ENCODE measurements around the gene RADIL.

RADIL gene

DNA sequence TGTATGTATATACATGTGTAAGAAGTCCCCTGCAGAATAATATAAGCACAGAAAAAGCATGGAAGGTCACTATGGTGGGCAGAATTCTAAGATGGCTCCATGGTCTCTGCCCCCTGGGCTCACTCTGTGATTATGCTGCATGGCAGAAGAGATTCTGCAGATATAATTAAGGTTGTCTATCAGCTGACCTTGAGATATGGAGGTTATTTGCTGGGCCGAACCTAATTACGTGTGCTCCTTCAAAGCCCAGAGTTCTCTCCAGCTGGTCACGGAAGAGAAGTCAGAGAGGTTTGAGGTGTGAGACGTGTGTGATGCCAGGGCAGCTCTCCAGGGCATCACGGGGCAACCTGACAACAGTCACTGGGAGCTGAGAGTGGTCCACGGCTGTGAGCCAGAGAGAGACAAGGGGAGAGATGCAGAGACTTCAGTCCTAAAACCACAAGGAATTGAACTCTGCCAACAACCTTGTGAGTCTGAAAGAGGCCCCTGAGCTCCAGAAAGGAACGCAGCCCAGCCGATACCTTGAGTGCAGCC is 33.2 kb downstream of the RADIL start:
- DNase-seq (ENCODE audit: low spot score), result no peak

DNA sequence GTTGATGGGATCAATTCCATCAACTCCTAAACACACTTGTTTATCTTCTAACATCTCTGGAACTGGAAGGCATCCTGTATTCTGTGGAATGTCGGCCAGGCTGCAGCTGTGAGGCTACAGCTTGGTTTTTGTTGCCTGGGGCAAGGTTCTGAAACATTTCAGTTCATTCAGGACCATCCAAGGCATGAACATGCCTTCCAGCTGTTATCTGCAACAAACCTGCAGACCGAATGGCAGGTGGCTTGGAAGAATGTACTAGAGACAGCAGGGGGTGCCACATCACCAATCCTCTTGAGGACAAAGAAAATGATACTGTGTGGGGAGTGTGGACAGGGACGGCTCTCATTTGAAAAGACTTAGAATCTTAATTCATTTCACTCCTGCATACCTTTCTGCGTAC is 34.1 kb downstream of the RADIL start:
- DNase-seq (ENCODE audit: low spot score), result no peak

DNA sequence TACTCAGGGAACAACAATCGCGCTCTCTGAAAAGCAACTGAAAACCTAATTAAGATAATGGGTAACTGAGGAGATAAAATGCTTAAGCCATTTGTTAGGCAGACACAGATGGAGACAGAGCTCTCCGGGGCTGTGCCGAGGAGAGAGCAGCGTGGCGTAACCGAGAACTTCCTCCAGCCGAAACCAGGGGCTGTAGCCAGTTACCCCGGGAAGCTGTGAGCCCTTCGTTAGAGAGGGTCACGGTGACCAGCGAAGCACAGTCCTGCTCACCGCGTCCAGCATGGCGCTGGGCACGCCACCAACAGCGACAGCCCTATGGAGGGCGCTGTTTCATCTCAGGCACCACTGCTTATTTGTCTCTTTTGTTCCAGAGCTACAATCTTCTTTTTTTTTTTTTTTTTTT is 37.8 kb downstream of the RADIL start:
- DNase-seq (ENCODE audit: low spot score), result no peak

DNA sequence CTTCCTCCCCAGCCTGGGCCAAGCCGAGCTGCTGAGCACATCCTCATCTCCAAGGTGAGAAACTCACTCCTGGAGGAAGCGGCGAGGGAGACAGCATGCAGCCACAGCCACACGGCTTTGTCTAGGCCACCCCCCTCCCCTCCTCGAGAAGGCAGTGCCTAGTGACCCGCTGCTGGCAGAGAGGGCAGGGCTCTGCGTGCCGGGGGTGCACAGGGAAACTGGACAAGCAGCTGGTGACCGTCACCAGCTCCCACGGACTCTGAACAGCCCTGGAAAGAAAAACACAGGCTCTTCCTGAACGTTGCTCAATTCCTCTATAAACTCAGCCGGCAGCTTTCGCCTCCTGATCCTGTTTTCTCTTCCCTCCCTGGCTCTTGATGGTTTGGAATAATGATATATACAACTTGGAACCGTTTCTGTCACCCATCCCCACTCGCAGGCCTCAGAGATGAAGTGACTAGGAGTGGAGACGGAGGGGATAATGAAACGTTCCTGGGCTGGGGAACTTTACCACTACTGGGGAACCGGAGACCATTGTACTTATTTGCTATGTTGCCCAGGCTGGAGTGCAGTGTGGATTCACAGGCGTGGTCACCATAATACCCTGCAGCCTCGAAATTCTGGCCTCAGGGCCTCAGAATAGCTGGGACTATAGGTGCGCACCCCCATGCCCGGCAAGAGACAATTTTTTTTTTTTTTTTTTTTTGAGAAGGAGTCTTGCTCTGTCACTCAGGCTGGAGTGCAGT is 41.0 kb downstream of the RADIL start:
- no peak for DNase-seq (ENCODE audit: low spot score)

DNA sequence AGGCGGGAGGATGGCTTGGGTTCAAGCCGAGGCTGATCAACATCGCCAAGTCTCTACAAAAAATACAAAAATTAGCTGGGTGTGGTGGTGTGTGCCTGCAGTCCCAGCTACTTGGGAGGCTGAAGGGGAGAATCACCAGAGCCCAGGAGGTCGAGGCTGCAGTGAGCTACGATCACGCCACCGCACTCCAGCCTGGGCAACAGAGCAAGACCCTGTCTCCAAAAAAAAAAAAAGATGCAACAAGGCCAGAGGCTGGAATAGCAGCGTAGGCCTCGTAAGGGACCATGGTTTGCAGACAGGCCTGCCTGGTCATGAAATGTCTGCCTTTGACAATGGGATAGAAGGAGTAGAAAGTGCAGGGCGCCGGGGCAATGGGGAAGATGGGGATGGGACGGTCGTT is 41.7 kb downstream of the RADIL start:
- DNase-seq (ENCODE audit: low spot score), result no peak

DNA sequence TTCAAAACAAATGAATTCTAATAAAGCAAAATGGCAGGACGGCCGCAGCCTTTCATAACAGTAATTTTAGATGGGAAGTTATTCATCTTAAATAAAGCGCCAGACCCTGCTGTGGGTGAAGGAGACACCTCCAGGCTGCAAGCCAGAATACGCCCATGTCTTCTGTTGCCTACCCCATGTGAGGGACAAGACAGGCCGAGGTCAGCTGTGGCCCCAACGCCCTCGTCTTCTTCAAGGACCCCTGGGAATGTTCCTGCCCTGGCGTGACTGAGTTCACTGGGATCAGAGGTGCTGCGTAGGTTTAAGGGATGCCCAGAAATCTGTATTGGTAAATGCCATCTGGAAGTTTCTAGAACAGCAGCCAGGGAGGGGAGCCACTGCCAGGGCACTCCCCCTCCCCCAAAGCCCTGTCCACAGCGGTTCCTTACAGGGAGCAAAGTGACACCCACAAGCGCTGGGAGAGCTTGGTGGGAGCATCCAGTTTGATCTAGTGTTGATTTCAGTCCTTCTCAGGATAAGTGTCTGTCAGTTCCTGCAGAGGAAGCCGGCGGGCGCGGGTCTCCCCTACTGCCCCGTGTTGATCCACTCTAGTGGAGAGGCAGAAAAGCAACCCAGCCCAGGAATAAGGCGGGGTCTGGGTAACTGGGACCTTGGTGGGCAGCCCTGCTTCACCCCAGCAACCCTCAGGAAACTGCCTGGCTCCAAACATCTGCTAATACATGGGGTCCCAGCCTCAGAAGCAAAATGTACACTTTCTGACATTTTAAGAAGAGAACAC is 42.3 kb downstream of the RADIL start:
- DNase-seq (ENCODE audit: low spot score), result no peak

DNA sequence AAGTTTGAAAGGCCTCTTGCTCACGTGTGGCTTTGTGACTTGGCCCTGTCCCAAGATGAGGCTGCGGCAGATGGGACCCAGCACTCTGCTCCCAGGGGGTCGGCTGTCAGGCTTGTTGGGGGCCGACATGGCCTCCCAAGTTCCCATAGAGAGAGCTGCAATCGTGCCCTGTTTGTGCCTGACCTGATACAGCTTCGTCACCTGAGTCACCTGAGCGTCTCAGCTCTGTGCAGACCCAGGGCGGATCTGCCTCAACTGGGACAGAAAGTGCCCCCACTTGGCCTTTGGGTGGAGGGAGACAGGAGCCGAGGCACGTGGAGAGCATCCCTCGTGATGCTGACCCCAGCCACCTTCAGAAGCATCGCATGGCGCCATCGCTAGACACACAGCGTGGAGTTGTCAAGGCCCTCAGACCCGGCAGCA is 43.4 kb downstream of the RADIL start:
- no peak for DNase-seq (ENCODE audit: low spot score)

DNA sequence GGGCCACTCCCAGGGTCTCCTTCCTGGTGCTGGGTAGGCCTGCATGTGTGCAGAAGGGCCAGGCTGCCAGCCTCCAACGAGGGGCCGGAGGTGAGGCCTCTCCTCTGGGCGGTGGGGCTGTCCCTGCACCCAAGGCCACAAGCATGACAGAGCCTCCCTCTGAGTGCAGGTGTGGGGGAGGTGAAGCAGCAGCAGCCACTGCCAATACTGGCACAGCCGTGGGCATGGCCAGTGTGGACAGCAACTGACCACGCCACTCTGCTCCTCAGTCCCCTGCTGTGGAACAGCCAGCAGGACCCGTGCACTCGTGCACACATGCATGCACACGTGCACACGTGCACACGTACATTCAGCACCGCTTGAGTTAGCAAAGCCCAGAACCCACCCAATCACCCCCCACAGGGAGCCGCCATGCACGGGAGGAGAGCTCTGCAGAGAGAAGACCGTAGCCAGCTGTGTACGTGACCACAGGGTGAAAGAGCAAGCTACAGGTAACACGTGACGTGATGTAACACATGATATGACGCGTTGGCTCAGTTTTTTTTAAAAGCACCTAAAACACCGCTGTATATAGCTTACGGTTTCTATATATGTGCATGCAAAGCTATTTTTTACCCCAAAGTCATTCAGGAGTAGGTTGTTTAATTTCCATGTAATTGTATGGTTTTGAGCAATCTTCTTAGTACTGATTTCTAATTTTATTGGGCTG is 44.7 kb downstream of the RADIL start:
- DNase-seq (ENCODE audit: low spot score), result no peak

DNA sequence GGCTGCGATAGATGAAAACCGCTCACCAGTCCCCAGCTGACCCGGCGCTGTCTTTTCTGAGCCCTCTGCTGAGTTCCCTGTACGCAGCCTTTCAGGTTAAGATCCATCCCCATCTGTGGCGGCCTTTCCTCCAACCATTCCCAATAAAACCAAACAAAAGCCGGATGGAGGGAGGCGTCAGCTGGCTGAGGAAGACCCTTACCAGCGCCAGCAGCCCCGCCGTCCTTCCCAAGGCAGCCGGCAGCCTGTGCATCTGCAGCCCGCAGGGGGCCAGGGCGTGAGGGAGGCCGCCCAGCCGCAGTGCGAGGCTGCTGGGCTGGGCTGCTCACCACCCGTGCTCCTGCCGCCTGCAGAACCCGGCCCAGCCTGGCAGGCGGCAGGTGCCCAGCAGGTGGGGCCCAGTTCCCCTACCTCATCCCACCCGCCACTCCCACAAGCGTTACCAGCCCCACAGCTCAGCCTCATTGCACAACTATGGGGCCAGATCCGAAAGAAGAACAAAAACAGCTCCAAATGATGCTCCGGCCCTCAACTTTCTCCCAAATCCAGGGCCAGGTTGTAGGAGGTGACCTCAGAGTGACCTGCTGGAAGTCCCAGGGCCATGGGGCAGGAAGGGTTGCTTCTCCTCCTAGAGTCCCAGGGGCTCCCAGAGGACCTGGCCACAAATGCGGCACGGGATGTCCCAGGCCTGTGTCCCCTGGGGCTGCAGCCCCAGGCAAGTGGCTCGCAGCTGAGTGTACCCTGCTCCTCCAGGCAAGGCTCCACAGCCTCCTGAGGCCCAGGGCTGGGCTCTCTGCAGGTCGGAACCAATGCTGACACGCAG is 45.5 kb downstream of the RADIL start:
- no peak for DNase-seq (ENCODE audit: low spot score)

DNA sequence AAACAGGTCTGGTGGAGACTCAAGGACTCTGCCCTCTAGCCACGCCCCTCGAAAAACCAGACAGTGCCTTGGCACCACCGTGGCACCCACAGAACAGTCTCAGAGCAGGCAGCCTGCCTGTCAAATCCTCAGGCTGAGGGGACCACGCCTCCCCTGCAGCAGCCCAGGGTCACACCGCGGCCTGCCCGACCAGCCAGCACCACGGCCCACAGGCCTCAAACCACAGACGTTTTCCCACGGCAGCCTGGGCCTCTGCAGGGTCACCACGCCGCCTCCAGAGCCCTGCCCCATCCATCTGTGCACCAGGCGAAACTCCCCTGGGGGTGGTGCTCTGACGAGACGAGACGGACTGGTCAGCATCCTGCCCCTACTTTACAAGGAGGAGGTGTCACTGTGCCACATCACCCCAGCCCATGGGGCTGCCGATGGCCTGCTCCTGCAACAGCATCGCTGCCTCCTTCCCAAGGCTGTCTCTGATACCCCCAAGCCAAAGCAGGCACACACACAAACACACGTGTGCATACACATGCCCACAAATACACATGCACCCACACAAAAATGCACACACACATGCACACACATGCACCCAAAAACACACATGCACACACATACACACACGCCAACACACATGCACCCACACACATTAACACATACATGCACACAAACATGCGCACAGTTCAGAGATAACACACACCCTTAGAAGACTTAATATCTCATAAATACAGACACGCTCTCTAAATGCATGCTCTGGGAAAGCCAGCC is 46.3 kb downstream of the RADIL start:
- DNase-seq (ENCODE audit: low spot score), result no peak

DNA sequence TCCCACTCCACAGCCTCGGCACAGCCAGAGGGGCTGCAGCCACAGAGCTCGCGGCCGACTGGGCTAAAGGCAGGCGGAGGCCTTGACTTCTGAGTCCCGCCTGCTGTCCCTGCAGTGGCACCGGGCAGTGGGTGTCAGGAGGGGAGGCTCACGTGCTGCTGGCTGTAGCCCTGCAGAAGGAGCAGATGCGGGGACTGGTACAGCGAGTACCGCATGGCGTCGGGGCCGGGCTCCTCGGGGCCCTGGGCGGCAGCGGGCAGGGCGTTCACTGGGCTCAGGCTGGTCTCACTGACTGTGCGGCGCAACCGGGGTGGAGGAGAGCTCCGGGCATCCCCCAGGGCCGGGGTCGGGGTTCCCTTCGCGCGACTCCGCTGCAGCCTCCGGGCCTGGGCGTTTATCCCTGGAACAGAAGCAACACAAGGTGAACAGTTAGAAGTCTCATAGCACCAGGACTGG is 47.3 kb downstream of the RADIL start:
- DNase-seq (ENCODE audit: low spot score), result no peak

DNA sequence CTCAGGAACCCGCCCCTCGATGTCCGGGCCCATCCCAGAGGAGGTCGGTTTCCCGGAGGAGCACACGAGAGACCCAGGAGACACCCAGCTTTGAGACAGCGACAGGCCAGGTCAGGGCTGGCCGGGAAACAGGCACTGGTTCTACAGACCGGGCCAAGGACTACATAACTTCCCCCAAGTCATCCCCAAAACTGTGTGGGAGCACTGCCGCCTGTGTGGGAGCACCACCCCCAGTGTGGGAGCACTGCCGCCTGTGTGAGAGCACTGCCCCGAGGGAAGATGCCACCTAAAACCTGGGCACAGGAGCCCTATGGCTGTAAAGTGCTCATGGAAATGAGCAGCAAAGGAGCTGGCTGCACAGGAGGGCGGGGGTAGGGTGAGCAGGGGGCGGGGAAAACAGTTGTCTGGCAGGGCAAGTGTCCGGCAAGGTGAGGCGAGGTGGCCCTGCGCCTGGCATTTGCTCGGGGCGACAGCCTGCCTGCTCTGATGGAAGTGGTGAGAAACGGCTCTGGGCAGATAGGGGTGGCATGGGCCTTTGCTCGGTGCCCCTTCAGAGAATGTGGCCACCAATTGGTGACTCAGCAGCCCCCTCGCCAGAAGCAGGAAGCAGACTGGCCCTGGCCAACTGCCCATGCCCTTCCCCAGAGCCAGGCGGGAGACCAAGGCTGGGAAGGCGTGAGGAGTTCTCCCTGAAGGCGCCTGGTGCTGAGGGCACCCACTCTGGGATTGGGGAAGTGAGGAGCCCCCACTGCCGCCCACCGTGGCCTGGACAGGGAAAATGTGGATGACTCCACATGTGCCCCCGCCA is 47.9 kb downstream of the RADIL start:
- no peak for DNase-seq (ENCODE audit: low spot score)

DNA sequence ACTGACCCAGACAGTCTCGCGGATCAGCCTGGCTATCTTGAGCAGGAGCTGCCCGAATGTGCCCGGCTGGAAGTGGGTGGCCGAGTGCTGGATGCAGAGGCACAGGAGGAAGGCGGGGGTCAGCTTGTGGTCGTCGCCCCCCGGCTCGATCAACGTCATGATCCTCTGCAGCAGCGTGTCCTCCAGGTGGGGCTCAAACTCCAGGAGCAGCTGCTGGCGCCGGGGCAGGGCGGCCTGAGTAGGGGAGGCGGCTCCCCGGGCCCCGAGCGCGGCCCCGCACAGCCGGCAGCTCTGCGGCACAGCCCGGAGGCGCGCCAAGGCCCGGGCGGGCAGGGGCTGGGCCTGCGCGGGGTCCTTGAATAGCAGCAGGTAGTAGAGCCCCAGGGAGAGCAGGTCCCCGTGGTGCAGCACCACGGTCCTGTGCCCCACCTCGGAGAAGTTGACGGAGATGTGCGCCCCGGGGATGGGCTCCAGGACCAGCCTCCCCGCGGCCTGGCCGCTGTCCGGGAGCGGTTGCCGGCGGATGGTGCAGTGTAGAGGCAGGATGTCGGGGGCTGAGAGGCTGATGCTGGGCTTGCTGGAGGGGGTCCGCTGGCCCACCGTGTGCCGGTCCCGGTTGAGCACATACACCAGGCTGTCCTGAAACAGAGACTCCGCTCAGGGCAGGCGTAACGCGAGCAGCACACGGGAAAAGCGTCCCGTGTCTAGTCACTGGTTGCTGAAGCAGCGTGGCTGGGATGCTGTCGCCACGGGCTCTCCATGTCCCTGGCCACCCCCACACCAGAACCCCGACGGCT is 48.7 kb downstream of the RADIL start:
- DNase-seq (ENCODE audit: low spot score), result no peak

DNA sequence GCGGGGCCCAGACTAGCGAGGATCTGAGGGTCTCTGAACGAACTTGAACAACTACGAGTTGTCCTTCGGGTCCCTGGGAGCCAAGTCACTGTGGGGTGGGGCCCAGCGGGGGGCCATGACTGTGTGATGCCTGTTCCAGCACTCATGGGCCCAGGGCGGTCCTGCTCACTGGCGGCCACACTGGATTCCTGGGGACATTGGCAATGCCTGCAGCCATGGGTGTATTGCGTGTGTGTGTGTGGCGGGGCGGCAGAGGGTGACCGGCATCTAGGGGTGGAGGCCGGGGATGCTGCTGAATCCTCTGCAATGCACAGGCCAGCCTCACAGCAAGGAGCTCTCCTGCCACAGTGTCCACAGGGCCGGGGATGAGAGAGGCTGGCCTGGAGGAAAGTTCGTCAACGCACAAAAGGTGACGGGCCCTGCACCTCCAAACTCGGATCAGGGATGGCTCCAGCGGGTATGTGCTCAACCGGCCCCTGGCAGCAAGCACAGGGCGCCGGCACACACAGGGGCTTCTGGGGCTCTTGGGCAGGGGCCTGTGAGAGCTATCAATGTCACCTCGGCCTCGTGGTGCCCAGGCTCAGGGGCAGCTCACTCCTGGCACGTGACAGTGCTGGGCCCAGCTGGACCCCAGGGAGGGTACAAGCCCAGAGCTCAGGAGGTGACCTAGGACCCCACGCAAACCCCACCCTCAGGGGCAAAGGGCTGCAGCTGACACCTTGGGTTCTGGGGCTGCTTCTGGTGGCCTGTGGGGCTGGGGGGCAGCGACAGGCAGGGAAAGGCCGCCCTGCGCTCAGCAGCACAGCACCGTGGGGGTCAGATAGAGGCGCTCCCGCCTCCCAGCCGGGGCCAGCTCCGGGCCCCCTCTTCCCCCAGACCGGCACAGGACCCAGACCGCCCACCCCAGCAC is 49.6 kb downstream of the RADIL start:
- no peak for DNase-seq (ENCODE audit: low spot score)

DNA sequence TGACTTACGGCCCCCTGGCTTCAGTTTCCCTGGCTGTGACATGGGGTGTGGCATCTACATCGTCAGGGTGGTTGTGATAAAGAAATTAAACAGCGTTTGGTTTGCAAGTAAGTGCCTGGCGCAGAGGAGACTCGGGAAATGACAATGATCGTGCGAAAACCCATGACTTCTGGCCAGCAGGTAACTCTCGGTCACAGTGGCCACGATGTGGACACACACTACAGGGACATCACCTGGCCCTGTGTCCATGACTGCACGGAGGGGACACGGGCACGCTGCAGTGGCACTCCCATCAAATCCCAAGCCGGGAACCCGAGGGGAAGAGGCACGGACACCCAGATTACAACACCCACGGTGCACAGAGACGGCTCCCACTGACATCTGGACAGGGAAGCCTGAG is 50.3 kb downstream of the RADIL start:
- no peak for DNase-seq (ENCODE audit: low spot score)

DNA sequence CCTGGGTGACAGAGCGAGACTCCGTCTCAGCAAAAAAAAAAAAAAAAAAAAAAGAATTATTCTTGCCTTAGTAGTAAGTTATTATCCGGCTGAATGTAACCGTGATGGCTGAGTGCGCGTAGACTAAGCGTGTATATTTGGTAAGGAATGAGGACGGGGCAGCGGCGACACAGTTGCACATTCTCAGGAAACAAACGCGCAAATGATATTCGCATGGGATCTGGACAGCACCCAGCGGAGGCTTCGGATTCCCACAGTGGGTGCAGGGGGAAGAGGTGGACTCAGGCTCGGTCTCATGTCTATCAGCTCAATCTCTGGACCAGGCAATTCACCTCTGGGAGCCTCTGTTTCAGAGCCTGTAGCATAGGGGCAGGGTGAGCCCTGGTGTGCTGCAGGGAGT is 50.8 kb downstream of the RADIL start:
- no peak for DNase-seq (ENCODE audit: low spot score)

DNA sequence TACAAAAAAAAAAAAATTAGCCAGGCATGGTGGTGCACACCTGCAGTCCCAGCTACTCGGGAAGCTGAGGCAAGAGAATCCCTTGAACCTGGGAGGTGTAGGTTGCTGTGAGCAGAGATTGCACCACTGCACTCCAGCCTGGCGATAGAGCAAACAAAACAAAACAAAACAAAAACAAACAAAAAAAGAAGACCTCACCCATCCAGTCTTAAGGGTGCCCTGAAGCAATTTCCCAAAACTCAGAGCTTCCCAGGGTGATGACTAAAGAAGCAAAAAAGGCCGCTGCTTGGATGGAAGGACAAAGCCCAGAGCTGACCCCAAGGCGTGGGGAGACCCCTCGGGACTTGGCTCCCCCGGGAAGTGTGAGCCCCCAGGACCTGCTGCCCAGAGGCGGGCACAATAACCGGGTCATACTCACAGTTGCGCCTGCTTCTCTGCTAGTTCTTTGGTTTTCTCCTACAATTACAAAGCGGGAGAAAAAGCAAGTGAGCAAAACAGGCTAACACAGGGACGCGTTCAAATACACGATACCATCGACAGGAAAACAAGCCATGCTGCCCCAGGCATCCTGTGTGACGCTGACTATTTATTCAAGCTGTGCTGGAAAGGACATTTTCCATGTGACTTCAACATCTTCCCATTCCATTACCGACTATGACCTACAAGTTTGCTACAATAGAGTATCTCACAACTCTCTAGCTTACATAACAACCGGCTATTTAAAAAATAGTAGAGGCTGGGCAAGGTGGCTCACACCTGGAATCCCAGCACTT is 51.6 kb downstream of the RADIL start:
- DNase-seq (ENCODE audit: low spot score), result no peak
